GM20431 (cell line): ENCODE results near the gene KDELR1.
"Not testable (repeated sequence)": the region's sequence is repeated elsewhere in the genome, so short reads cannot be mapped to it uniquely, and the experiment has no call there.

Experiments used
- in situ Hi-C: fragments of 300-500 bp; cut with MseI, MboI; formaldehyde crosslinking; loops from one replicate; pipeline ENCODE4 v1.15.0; 2020; ENCODE audit warnings: low sequenced_read_pairs; ENCODE audit not compliant: unreplicated experiment

The KDELR1 gene

DNA sequence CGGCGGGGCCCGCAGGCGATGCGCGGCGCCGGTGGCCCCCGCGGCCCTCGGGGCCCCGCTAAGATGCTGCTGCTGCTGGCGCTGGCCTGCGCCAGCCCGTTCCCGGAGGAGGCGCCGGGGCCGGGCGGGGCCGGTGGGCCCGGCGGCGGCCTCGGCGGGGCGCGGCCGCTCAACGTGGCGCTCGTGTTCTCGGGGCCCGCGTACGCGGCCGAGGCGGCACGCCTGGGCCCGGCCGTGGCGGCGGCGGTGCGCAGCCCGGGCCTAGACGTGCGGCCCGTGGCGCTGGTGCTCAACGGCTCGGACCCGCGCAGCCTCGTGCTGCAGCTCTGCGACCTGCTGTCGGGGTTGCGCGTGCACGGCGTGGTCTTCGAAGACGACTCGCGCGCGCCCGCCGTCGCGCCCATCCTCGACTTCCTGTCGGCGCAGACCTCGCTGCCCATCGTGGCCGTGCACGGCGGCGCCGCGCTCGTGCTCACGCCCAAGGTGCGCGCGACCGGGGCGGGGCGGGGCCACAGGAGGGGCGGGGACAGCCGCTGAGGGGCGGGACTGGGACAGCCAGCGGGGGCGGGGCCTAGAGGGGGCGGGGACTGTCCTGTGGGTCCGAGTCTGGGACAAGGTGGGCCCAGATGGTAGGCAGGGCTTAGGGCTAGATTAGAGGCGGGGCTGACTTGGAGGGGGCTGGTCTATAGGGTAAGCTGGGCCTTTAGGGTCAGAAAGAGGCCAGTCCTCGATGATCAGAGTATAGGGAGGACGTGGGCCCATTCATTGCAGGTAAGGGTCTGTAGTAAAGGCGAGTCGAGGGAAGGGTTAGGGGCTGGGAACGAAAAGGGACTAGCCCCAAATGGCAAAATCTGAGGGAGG is 7.3 kb upstream of the KDELR1 start:
- in situ Hi-C loops = no loop called here

DNA sequence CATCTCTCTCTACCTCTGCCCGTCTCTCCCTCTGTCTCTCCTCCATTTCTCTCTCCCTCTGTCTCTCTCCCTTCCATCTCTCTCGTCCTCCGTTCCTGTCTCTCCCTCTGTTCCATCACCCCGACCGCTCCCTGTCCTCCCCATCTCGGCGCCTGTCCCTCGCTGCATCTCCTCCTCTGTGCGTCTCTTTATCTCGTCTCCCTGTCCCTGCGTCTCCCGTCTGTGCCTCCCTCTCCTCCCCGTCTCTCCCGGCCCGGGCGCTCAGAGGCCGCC is 6.7 kb upstream of the KDELR1 start:
- in situ Hi-C loops = no loop called here

- in situ Hi-C loops = no loop called here
Observed at GRCh38 chr19:48397263-48398101, 6.1 kb upstream of the KDELR1 start.

DNA sequence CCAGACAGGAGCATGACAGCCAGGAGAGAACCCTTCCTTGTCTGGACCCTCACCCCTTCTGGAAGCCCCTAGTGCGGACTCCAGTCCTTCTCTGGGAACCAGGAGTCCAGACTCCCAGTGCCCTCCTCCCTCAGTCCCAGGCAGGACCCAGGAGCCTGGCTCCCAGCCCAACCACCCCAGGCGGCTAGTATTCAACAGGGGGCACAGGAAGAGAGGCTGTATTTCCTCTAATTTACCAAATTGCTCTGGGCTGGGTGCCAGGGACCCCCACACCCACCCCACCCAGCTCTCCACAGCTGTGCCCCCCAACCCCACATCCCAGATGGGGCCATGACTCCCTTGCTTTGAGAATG is 5.4 kb upstream of the KDELR1 start:
- in situ Hi-C loops = no loop called here

DNA sequence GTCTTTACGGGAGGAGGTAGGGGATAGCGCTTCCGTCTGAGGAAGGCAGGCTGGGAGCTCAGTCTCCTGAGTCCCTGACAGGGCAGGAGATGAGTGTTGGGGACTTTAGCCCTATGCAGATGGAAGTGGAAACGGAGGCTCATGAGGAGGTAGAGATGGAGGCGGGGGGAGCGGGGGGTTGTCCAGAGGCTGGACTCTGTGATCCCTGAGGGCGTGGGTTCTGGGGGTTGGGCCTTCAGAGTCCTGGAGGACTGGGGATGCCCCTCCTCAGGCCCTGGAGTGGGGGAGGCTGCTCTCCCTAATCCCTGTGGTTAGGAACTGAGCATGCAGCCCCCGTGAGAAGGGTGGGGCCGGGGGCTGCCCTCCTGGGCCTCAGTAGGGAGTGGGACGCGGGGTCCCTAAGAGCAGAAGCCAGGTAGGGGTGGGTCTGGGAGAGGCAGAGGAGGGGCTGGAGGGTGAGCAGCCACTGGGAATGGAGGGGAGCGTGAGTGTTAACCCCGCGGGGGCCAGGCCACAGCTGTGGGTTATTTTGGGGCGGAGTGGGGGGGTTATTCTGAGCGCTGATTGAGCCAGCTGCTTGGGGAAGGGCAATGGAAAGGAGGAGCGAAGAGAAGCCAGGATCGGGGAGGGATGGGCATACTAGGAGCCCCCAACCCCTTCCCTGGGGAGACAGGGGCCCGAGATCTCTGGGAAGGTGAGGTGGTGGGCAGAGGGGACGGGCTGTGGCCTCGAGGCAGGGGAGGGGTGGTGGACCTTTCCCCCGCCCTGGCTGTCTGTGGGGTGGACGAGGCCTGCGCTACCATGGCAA is 4.9 kb upstream of the KDELR1 start:
- in situ Hi-C loops = no loop called here

GRCh38 chr19:48395499-48395898 is 4.1 kb upstream of the KDELR1 start:
- in situ Hi-C loops = no loop called here

DNA sequence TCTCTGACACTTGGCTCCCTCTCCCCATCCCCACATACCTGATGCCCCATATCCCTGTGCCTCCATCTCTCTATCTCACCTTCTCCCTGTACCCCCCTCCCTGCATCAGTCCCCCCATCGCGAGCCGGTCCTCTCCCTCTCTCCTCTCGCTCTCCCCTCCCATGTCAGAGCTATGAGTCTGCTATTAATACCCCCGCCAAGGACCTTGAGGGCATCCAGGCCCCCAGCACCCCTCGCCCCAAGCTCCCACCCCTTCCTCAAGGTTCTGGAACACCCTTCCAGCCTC is 3.8 kb upstream of the KDELR1 start:
- in situ Hi-C loops = no loop called here

DNA sequence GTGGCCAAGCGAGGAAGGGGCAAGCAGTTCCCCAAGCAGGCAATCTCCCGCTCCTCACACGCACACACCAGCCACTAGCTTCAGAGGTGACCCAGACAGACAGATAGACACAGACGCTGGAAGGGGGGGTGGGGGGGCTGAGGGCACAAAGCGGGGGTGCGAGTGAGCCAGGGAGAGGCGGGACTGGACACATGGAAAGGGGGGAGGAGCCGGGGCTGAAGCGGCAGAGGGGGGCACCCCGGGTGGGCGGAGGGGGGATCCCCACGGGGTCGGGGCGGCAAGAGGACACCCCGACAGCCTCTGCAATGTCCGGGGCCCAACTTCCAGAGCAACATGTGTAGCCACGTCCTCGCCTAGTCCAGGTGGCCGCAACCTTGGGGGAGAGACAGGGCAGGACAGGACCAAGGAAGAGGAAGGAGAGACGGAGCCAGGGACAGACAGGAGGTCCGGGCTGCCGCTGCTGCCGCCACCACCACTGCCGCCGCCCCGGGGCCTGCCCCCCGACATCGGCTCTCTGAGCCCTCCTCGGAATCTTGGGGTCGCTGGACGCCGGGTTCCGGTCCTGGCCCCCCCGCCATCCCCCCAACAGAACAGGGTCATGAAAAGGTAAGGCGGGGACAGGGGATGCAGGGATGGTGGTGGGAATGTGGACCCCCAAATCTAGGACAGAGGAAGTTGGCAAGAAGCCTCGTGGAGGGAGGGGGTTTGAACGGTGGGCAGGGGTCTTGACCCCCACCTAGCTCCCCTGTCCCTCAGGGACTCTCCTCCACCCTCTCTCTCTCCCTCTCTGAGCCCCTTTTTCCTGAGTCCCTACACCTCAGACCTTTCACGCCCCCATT is 3.2 kb upstream of the KDELR1 start:
- in situ Hi-C loops = no loop called here

GRCh38 chr19:48393559-48394330 is 2.4 kb upstream of the KDELR1 start, which contains the start of gene GRIN2D:
Gene GRIN2D, plus strand, starts transcription at chr19:48393668. Its CDS starts 4,725 bp downstream, at chr19:48398393.
- in situ Hi-C loops = no loop called here

GRCh38 chr19:48392860-48393558 is 1.7 kb upstream of the KDELR1 start:
- in situ Hi-C loops = no loop called here

- in situ Hi-C loops = not testable (repeated sequence)
Observed at GRCh38 chr19:48392006-48392344, 624 bp upstream of the KDELR1 start.

DNA sequence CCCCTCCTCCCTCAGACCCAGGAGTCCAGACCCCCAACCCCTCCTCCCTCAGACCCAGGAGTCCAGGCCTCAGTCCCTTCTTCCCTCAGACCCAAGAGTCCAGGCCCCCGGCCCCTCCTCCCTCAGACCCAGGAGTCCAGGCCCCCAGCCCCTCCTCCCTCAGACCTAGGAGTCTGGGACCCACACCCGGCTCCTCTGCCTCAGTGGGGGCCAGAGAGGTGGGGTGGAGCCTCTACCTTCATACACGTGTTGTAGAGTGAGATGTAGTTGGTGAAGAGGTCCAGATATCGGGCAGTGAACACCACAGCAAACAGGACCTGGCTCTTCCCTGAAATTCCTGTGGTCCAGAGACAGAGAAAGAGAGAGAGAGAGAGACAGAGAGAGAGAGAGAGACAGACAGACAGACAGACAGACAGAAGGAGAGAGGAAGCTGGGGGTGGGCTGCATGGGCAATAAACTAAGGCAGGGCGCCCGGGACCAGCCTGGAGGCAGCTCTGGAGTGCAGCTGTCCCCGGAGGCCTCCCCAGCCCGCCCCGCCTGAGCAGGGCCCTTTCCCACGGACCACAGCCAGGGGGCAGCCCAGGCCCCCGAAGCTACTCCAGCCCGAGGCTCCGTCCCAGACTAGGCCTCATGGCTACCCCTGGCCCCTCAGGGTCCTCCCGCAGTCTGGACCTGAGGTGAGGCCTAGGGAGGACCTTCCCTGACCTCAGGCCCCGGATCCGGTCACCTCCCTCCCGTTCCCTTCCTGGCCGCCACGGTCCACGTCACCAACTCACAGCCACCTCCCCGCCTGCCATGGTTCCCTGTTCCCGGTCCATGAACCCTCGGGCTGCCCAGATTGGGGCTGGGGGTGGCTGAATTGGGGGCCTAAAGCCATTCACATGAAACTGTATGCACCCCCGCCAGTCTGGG is 907 bp downstream of the KDELR1 start:
- in situ Hi-C loops = no loop called here

DNA sequence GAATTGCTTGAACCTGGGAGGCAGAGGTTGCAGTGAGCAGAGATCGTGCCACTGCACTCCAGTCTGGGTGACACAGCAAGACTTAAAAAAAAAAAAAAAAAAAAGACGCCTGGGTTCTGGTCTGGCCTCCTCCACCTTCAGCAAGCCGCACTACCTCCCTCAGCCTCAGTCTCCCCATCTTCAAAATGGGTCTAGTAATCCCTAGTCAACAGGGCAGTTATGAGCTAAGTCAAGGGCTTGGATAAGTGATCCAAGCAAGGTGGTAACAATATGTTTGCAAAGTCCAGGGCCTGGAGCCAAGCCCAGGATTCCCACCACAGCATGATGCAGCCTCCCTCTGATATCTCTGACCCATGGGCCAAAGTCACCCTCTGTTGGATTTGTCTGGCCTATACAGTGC is 4.4 kb downstream of the KDELR1 start:
- in situ Hi-C loops = no loop called here

DNA sequence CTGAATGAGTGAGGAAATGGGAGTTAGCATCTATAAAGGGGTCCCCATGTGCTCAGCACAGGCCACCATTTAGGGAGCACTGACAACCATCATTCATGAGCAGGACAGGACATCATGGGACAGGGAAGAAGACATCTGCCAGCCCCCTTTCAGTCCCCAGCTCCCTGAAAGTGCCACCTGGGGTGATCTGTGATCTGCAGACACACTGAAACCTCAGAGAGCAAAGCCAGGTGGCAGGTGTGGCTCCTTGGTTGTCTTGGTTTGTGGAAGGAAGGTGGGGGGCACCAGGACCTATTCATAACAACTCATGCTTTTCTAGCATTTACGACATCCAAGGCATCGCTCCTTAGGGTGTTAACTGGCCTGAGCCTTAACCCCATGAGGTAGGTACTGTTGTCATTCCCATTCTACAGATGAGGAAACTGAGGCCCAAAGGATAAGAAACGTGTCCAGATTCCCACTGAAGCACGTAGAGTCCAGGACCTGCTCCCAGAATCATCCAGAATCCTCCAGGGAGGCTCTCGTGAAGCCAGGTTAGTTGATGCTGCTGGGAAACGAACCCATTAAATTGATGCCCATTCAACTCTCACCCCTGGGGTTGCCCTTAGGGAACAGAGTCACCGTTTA is 5.8 kb downstream of the KDELR1 start:
- in situ Hi-C loops = no loop called here

- in situ Hi-C loops = no loop called here
Observed at GRCh38 chr19:48382286-48382685, 9.1 kb downstream of the KDELR1 start.

- in situ Hi-C loops = no loop called here
Observed at GRCh38 chr19:48381178-48381950, 10.0 kb downstream of the KDELR1 start.

DNA sequence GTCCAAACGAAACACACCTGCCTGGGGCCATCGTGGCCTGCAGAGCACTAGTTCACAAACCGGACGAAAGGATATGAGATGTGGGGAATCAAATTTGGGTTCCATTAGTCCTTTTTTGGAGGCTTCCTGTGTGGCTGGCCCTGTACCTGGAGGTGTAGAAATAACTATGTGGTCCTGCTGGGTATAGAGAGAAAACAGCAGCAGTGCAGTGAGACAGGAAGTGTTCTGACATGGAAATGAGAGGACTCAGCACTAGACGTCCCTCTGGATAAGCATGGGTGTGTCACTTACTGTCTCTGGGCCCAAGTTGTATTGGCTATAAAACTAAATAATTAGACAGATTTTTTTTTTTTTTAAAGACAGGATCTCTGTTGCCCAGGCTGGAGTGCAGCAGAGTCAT is 12.3 kb downstream of the KDELR1 start:
- in situ Hi-C loops = no loop called here
